MM.1S (cell line): ENCODE results near the gene TTYH2.

Experiments
- DNase-seq: peaks from one replicate; pipeline ENCODE4 v3.0.0-alpha.2; 2015
- H2AFZ ChIP-seq: fragments of 300-600 bp; sonication (generic); 2 replicates; pipeline ENCODE4 v1.6.0; 2016; ENCODE audit warnings: antibody characterized with exemption, low read length
- H3F3A ChIP-seq: fragments of 300-600 bp; sonication (generic); 2 replicates; pipeline ENCODE4 v1.6.1; 2016; ENCODE audit warnings: mild to moderate bottlenecking, antibody characterized with exemption, low read length, moderate library complexity, mixed read lengths; ENCODE audit not compliant: insufficient read depth
- H3K27ac ChIP-seq: fragments of 300-600 bp; sonication (generic); 2 replicates; pipeline ENCODE4 v1.5.1; 2016; ENCODE audit warnings: mild to moderate bottlenecking, low read length
- H3K27me3 ChIP-seq: fragments of 300-600 bp; sonication (generic); replicated peaks from 2 replicates; pipeline ENCODE4 v1.6.0; 2016; ENCODE audit warnings: low read length; ENCODE audit not compliant: insufficient read depth
- H3K36me3 ChIP-seq: fragments of 300-600 bp; sonication (generic); replicated peaks from 2 replicates; pipeline ENCODE4 v1.6.1; 2016; ENCODE audit warnings: mild to moderate bottlenecking, low read length, mixed read lengths; ENCODE audit not compliant: insufficient read depth
- H3K4me1 ChIP-seq: fragments of 300-600 bp; sonication (generic); 2 replicates; pipeline ENCODE4 v1.6.1; 2016; ENCODE audit warnings: low read length, mixed read lengths
- H3K4me2 ChIP-seq: fragments of 300-600 bp; sonication (generic); 2 replicates; pipeline ENCODE4 v1.6.0; 2016; ENCODE audit warnings: low read depth, low read length
- H3K4me3 ChIP-seq: fragments of 300-600 bp; sonication (generic); 2 replicates; pipeline ENCODE4 v1.5.1; 2016; ENCODE audit warnings: low read length, mixed read lengths
- H3K79me2 ChIP-seq: fragments of 300-600 bp; sonication (generic); 2 replicates; pipeline ENCODE4 v1.6.1; 2016; ENCODE audit warnings: mixed run types, low read length, mixed read lengths
- H3K9ac ChIP-seq: fragments of 300-600 bp; sonication (generic); 2 replicates; pipeline ENCODE4 v1.6.1; 2016; ENCODE audit warnings: low read length, mixed read lengths
- H3K9me2 ChIP-seq: fragments of 300-600 bp; sonication (generic); replicated peaks from 2 replicates; pipeline ENCODE4 v1.6.1; 2016; ENCODE audit warnings: mild to moderate bottlenecking, low read length, mixed read lengths; ENCODE audit not compliant: insufficient read depth
- H3K9me3 ChIP-seq: fragments of 300-600 bp; sonication (generic); replicated peaks from 2 replicates; pipeline ENCODE4 v1.6.1; 2016; ENCODE audit warnings: mild to moderate bottlenecking, low read length, mixed read lengths; ENCODE audit not compliant: insufficient read depth
- H4K20me1 ChIP-seq: fragments of 300-600 bp; sonication (generic); 2 replicates; pipeline ENCODE4 v1.6.1; 2016; ENCODE audit warnings: mild to moderate bottlenecking, low read length, moderate library complexity, mixed read lengths; ENCODE audit not compliant: insufficient read depth
- CTCF ChIP-seq: fragments of 300-600 bp; sonication (generic); IDR thresholded peaks from 2 replicates; pipeline ENCODE4 v1.5.1; 2016; ENCODE audit warnings: antibody characterized with exemption, low read length, mixed read lengths
- EZH2 ChIP-seq: fragments of 300-600 bp; sonication (generic); optimal IDR thresholded peaks from 2 replicates; pipeline ENCODE3; 2017; ENCODE audit warnings: low read depth, mild to moderate bottlenecking, antibody characterized with exemption, low read length, mixed read lengths
- EZH2phosphoT487 ChIP-seq: fragments of 300-600 bp; sonication (generic); IDR thresholded peaks from 2 replicates; pipeline ENCODE4 v1.6.1; 2018; ENCODE audit warnings: antibody characterized with exemption, low read length

The TTYH2 gene

GRCh38 chr17:74165797-74166365, 47.5 kb upstream of the TTYH2 start:
- Histone ChIP-seq H3K4me2 (no peak overlapping the region), H3K27me3 (peaks cover 78% of the 10 kb centered on the region), H3K79me2 (no peaks in the 10 kb centered on the region), H2AFZ (no peak overlapping the region), H3K36me3 (no peaks in the 10 kb centered on the region), H3K9ac (no peak overlapping the region), H3K9me2 (no peaks in the 10 kb centered on the region), H4K20me1 (no peaks in the 10 kb centered on the region), H3K4me1 (no peaks in the 10 kb centered on the region), H3K27ac (no peak overlapping the region), H3K4me3 (no peak overlapping the region), H3K9me3 (no peaks in the 10 kb centered on the region), H3F3A (no peaks in the 10 kb centered on the region)
- no peak for DNase-seq
- TF ChIP-seq EZH2: no peak
- no peak for TF ChIP-seq CTCF
- TF ChIP-seq EZH2phosphoT487: no peak

- H3K4me1 ChIP-seq: no peaks in the 10 kb centered on the region
- H2AFZ ChIP-seq: no peak overlapping the region
- H3K27ac ChIP-seq: no peak overlapping the region
- peaks cover 70% of the 10 kb centered on the region for H3K27me3 ChIP-seq
- no peaks in the 10 kb centered on the region for H3K9me2 ChIP-seq
- no peaks in the 10 kb centered on the region for H3K9me3 ChIP-seq
- H3K9ac ChIP-seq: no peak overlapping the region
- no peak overlapping the region for H3K4me3 ChIP-seq
- H4K20me1 ChIP-seq: no peaks in the 10 kb centered on the region
- H3K79me2 ChIP-seq: no peaks in the 10 kb centered on the region
- DNase-seq: no peak
- TF ChIP-seq EZH2: no peak
- no peak for TF ChIP-seq EZH2phosphoT487
- no peak for TF ChIP-seq CTCF
- no peak overlapping the region for H3K4me2 ChIP-seq
- H3F3A ChIP-seq: no peaks in the 10 kb centered on the region
- H3K36me3 ChIP-seq: no peaks in the 10 kb centered on the region
Observed at GRCh38 chr17:74170924-74171323, 42.4 kb upstream of the TTYH2 start.

GRCh38 chr17:74172700-74173099, 40.7 kb upstream of the TTYH2 start:
- H3K9me3 ChIP-seq: no peaks in the 10 kb centered on the region
- H3K36me3 ChIP-seq: no peaks in the 10 kb centered on the region
- TF ChIP-seq CTCF: no peak
- TF ChIP-seq EZH2: no peak
- TF ChIP-seq EZH2phosphoT487: no peak

More at GRCh38 chr17:74172700-74173099, 40.7 kb upstream of the TTYH2 start:
- H3K9ac ChIP-seq: no peak overlapping the region
- no peaks in the 10 kb centered on the region for H3F3A ChIP-seq
- H3K4me2 ChIP-seq: no peak overlapping the region
- H3K9me2 ChIP-seq: no peaks in the 10 kb centered on the region
- no peak overlapping the region for H3K4me3 ChIP-seq
- DNase-seq: no peak
- H2AFZ ChIP-seq: no peak overlapping the region
- H3K4me1 ChIP-seq: no peaks in the 10 kb centered on the region
- no peaks in the 10 kb centered on the region for H3K79me2 ChIP-seq
- H4K20me1 ChIP-seq: no peaks in the 10 kb centered on the region
- H3K27me3 ChIP-seq: peaks cover 66% of the 10 kb centered on the region
- no peak overlapping the region for H3K27ac ChIP-seq
